CD4-positive, alpha-beta T cell treated with Interleukin-4 for 1 hour (primary cell): Measurements from ENCODE around the gene PTPRC.
"Not testable (repeated sequence)": the region's sequence is repeated elsewhere in the genome, so short reads cannot be mapped to it uniquely, and the experiment has no call there.

Source experiments
- DNase-seq, 2 donors: peaks; one replicate each; pipeline ENCODE4 v3.0.0-alpha.2; 2020 to 2022

Gene PTPRC, protein sequence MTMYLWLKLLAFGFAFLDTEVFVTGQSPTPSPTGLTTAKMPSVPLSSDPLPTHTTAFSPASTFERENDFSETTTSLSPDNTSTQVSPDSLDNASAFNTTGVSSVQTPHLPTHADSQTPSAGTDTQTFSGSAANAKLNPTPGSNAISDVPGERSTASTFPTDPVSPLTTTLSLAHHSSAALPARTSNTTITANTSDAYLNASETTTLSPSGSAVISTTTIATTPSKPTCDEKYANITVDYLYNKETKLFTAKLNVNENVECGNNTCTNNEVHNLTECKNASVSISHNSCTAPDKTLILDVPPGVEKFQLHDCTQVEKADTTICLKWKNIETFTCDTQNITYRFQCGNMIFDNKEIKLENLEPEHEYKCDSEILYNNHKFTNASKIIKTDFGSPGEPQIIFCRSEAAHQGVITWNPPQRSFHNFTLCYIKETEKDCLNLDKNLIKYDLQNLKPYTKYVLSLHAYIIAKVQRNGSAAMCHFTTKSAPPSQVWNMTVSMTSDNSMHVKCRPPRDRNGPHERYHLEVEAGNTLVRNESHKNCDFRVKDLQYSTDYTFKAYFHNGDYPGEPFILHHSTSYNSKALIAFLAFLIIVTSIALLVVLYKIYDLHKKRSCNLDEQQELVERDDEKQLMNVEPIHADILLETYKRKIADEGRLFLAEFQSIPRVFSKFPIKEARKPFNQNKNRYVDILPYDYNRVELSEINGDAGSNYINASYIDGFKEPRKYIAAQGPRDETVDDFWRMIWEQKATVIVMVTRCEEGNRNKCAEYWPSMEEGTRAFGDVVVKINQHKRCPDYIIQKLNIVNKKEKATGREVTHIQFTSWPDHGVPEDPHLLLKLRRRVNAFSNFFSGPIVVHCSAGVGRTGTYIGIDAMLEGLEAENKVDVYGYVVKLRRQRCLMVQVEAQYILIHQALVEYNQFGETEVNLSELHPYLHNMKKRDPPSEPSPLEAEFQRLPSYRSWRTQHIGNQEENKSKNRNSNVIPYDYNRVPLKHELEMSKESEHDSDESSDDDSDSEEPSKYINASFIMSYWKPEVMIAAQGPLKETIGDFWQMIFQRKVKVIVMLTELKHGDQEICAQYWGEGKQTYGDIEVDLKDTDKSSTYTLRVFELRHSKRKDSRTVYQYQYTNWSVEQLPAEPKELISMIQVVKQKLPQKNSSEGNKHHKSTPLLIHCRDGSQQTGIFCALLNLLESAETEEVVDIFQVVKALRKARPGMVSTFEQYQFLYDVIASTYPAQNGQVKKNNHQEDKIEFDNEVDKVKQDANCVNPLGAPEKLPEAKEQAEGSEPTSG (N-terminal part only)

DNA sequence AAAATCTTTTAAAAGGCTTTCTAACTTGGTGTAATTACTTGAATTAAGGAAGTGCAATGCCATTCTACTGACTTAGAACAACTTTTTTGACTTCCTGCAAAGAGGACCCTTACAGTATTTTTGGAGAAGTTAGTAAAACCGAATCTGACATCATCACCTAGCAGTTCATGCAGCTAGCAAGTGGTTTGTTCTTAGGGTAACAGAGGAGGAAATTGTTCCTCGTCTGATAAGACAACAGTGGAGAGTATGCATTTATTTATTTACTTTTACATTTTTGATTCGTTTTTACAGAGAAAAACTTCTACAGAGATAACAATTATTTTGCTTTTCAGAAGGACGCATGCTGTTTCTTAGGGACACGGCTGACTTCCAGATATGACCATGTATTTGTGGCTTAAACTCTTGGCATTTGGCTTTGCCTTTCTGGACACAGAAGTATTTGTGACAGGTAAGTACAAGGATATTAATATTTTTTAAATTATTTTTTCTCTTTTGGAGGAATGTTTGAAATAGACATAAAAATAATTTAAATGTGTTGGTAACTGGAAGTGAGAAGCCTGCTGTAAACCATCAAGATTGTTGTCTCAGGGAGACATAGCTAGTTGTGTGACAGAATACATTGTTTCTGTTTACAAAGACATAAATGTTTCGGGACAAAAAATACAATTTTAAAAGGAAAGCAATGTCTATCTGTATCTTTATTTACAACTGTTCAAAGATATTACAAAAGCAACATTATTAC lies at the start of gene PTPRC:
Gene PTPRC (plus strand): TSS at position 147 of the 742 bp plus-strand sequence. CDS start 229 bp downstream, at position 376.
- DNase-seq, result peak; percentile 52 to 87

DNA sequence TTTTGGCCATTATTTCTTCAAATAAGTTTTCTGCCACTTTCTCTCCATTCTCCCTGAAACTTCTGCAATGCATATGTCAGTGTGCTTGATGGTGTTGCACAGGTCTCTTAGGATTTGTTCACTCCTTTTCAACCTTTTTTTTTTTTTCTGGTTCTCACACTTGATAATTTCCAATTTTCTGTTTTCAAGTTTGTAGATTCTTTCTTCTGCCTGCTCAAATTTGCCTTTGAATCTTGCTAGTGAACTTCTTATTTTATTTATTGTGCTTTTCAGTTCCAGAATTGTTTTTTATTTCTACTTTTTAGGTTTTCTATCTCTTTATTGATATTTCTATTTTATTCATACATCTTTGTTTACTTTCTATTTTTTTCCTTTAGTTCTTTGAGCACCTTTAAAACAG lies 48.4 kb upstream of the PTPRC start:
- no peak for DNase-seq

DNA sequence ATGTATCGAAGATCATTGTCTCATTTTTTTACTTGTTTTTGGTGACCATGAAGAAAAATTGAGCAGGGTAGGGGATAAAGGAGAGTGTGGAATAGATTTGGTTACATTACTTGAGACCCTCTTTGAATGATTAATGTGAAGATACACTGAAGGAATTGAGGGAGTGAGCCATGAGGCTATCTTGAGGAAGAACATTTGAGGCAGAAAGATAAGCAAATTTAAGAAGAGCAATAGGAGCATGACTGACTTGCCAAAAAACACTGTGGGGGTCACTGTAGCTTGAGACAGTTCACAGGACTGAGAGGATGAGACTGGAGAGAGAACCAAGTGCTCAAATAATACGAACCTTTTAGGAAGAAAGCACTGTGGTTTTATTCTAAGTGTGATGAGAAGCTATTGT lies 43.1 kb upstream of the PTPRC start:
- DNase-seq, result no peak

DNA sequence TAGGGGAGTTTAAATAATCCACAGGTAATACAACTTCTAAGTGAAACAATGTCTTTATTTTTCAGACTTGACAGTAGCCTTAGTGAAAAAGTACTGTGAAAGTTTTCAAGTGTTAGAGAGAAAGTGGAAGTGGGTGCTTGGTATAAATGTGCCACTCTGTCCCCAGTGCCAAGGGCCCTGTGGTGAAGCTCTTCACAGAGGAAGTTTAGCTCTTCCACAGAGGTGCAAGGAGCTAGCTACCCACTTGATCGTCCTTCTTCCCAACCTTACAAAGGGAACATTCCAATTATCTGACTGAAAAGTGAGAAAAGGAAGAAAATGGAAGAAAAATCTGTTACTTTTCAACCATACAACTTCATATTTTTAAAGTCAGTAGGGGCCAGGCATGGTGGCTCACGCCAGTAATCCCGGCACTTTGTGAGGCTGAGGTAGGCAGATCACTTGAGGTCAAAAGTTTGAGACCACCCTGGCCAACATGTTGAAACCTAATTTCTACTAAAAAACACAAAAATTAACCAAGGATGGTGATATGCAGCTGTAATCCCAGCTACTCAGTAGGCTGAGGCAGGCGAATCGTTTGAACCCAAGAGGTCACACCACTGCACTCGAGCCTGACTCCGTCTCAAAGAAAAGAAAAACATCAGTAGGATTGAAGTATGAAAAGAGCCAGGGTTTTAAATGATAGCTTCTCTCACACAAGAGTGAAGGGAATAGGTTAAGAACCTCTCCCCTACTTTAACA lies 41.0 kb upstream of the PTPRC start:
- peak in 1 of 2 donors; percentile 49 for DNase-seq

DNA sequence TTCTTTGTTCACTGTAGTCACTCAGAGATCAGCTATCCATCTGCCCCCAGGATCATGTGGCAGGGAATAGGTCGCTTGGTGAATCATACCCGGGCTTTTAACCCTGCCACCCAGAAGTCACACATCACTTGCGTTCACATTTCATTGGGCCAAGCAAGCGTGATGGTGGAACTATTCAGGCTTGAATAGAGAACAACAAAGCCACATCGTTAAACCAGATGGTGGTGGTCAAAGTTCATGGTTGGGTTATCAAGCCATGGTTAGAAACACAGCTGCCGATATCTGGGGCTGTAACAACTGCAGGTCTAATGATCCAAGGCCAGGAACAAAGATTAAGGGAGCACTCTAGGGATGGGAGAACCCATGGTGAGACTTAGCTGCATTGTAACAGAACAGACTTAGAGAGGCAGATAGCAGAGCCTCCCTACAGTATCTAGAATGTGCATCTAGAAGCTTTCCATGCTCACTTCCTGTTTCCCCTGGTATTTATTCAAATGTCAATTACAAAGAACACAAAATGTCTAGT lies 40.0 kb upstream of the PTPRC start:
- DNase-seq, result peak in 1 of 2 donors; percentile 73

DNA sequence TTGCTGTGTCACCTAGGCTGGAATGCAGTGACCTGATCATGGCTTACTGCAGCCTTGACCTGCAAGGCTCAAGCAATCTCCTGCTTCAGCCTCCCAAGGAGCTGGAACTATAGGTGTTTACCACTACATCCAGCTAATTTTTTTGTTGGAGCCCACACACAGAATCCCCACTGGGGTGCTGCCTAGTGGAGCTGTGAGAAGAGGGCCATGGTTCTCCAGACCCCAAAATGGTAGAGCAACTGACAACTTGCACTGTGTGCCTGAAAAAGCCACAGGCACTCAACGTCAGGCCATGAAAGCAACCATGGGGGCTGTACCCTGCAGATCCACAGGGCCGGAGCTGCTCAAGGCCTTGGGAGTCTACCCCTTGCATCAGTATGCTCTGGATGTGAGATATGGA lies 39.1 kb upstream of the PTPRC start:
- DNase-seq, result no peak

DNA sequence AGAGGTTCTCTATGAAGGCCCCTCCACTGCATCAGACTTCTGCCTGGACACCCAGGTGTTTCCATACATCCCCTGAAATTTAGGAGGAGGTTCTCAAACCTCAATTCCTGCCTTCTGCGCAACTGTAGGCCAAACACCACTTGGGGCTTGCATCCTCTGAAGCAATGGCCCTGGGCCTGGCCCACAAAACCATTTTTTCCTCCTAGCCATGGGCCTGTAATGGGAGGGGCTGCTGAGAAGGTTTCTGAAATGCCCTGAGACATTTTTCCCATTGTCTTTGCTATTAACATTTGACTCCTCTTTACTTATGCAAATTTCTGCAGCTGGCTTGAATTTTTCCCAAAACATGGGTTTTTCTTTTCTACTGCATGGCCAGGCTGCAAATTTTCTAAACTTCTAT lies 37.9 kb upstream of the PTPRC start:
- DNase-seq, result no peak

DNA sequence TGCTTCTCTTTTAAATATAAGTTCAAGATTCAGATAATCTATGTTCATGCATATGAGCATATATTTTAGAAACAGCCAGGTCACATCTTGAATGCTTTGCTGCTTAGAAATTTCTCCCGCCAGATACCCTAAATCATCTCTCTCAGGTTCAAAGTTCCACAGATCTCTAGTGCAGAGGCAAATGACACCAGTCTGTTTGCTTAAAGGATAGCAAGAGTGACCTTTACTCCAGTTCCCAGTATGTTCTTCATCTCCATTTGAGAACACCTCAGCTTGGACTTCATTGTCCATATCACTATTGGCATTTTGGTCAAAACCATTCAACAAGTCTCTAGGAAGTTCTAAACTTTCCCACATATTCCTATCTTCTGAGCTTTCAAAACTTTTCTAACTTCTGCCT lies 37.5 kb upstream of the PTPRC start:
- not testable (repeated sequence) for DNase-seq

DNA sequence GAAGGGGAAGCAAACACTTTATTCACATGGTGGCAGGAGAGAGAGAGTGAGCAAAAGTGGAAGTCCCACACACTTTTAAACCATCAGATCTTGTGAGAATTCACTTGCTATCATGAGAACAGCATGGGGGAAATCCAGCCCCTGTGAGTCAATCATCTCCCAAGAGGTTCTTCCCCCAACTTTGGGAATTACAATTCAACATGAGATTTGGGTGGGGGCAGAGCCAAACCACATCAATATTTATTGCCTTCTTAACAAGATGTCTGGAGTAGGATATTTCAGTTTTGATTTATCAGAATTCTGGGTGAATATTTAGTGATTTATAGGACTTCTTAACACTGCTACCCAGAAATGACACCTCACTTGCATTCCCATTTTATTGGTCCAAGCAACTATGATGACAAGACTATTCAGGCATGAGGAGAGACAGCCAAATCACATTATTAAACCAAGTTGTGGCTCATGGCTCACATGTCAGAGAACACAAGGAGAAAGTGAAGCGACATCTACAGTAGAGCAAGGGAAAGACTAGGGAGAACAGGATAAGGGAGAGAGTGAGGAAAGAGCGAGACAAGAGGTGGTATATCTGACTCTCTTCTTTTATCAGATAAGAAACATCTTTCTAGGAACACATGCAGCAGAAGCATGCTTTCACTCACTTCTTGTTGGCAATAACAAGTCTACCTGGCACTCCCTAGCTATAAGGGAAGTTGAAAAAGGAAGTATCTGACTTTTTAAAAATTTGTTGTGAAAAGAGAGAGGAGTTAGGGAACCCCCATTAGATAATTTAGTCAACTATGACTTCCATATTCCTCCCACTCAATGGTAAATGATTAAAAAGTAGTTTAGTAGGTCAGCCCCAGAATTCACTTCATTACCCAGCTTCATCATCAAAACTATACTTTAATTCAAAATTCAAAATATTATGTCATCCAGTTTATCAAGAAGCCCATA lies 36.6 kb upstream of the PTPRC start:
- no peak for DNase-seq

DNA sequence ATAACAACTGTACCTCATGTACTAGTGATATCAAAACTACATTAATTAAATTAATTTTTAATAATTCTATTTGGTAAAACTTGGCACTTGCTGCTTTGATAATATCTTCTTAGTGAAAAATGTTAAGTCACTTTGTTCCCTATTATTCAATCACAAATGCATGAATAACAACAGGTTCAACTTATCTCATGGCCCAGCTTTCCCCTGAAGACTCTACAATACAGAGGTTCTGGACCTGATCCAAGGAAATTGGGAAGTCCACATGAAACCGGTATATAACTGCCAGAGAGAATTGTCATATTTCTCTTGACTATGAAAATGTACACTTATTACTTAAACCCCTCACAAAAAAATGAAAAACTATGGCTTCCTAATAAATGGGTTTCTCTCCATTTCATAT lies 33.9 kb upstream of the PTPRC start:
- DNase-seq, result no peak

DNA sequence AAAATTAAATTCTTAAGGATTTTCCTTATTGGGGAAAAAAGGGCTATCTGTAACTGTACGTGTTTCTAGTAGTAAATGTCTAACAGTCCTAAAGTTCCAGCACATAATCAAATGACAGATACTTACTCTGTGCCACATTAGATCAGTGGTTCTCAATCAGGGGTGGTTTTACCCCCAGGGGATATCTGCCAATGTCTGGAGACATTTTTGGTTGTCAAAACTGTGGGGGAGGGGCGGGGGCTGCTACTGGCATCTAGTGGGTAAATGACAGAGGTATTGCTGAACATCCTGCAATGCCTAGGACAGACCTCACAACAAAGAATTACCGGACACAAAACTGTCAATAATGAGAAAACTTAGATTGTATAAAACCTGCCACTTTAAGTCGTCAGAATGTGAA lies 33.4 kb upstream of the PTPRC start:
- DNase-seq, result no peak

DNA sequence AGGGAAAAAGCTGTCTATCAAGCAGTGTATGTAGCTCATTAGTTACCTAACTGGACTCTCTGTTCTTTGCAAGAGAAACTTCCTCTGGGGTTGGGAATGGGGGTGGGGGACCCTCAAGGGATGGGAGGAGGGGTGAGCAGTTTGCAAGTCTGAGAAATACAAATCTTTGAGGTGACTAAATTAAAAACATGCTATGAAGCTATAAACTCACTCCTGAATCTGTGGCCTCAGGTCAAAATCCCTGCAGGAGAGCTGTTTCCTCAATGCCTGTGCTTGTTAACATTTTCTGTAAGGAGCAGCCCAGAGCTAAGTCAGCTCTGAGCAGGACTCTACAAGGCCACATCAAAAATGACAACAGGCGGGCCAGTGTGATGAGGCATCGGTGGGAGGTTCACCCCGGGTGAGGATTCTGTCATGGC lies 32.8 kb upstream of the PTPRC start:
- no peak for DNase-seq

DNA sequence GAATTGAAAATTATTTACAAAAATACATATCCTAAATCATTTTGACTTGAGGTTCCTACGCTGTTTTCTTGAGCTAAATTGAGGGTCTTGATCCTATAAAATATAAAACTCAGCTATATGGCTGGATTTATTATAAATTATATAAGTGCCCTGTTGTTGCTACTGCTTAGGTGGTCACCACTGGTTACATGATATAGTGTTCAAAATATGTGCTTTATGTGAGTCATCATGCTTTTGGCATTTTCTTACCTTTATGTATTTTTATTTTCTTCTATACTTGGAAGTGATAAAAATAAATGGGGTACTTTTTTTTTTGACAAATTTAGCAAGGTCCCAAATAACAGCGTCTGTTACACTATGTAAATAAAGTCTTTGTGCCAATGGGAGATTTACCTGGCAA lies 31.1 kb upstream of the PTPRC start:
- no peak for DNase-seq

DNA sequence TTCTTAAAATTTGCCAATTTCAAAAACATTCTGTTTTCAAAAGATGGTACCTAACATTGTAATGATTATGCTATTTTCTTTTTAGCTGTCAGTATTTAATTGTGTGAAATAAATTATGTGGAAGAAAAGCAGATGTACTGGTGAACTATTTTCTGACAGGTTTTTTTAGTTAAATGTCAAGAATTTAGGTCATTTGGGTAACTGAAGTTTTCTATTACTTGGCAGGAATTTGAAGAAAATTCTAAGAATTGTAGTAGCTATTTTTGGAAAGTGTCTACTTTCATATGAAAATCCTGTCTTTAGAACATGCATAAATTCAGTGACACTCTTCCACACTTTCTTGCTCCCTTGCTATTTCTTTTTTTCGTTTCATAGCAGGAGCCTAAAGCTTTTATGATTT lies 28.5 kb upstream of the PTPRC start:
- DNase-seq, result no peak

DNA sequence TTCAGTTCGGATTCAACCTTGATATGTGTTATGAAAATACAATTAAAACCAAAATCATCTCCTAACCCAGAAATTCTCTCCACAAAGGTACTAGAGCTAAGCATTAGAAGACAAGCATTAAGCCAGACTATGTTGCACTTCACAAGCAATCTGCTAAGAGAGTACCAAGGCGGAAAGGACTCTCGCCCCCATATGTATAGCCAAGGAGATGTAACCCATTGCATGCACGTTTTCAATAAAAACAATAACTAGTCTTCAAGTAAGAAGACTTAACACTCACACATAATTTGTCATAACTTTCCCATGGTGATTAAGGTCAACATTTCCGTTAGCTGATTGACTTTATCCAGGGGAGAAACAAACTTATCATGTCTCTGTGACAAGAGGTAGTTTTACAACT lies 27.6 kb upstream of the PTPRC start:
- DNase-seq, result no peak

DNA sequence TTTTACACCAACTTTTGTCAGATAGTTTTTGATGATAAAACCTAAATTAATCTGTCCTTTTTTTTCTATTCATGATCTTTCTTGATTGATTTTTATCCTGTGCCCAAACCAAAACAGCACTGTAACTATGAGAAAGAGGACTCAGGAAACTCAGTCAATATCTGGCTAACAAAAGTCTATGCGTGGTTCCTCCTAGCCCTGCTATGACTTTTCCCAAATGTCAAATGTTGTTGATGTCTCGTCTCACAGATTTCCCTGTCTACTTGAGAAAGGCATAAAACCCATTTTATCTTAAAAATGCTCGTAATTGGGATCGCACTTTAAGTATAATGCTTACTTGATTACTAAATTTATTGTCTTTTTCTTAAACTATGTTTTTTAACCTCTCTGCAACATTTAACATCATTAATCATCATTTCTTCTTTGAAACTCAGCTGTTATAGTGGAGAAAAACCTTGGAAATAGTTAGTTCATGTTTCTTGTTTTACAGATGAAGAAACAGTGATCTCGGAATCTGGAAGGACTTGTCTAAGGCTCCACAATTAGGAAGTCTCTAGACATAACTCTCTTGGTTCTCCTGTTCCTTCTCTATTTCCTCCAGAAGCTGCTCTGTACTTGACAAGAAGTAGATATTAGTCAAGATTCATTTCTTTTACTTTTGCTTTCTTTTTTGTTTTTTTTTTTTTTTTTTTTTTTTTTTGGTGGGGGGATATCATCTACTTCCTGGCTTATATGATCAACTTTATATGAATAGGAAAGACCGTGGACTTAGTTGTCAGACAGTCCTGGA lies 26.2 kb upstream of the PTPRC start:
- DNase-seq, result peak in 1 of 2 donors; percentile 57

DNA sequence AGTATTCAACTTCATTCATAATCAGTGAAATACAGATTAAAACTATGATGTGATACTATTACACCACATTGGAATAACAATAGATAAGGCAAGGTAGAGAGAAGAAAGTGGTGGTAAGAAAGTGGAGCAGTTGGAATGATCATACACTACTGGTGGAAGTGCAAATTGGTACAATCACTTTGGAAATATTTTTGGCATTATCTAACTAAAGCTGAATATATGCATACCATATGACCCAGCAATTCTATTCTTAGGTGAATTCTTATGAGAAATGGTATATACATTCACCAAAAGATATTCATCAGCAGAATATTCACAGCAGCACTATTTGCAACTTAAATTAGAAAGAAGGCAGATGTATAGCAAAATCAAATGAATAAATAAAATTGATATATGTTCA lies 21.4 kb upstream of the PTPRC start:
- DNase-seq, result no peak

DNA sequence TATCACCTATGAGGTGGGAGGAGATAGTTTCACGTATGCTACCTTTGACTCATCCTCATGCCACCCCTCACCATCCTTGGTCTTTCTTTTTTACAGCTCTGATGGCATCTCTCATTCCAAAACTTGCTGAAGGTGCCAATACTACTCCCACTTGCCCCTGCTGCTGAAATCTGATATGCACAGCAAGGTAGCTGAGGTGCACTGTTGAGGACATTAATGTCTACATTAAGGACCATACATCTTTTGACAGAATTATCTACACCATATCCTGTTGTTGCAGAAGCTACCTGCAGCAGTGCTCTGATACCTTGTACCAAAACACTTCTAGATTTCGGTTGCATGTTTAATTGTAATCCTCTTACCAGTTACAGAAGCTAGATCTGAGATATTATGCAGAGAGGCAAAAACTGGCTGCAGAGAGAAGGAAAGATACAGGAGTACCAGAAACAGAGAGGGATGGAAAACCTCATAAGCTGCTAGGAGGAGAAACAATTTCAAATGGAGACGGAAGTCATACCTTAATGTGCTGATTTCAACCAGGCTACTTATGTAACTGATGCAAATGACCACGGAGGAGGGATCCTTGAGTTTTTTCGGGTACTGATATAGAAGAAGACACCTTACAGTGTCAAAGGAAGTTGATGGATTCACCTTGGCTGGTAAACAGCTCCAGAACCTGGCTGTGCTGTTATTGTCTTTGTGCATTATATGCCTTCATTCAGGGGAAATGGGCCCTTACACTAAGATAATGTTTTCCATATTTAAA lies 19.3 kb upstream of the PTPRC start:
- no peak for DNase-seq
